Measurements from ENCODE around the gene PLPPR2.

DNA sequence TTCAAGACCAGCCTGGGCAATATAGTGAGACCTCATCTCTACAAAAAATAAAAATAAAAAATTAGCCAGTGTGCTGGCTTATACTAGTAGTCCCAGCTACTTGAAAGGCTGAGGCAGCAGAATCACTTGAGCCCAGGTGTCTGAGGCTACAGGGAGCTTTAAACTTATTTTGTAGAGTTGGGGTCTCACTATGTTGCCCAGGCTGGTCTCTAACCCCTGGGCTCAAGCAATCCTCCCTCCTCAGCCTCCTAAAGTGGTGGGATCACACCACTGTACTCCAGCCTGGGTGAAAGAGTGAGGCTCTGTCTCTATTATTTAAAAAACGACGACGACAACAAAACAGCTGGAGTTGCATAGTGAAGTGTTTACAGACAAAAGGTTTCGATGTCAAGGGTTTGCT, 23.7 kb upstream of the PLPPR2 start:
- TF ChIP-seq, protein P1, sequence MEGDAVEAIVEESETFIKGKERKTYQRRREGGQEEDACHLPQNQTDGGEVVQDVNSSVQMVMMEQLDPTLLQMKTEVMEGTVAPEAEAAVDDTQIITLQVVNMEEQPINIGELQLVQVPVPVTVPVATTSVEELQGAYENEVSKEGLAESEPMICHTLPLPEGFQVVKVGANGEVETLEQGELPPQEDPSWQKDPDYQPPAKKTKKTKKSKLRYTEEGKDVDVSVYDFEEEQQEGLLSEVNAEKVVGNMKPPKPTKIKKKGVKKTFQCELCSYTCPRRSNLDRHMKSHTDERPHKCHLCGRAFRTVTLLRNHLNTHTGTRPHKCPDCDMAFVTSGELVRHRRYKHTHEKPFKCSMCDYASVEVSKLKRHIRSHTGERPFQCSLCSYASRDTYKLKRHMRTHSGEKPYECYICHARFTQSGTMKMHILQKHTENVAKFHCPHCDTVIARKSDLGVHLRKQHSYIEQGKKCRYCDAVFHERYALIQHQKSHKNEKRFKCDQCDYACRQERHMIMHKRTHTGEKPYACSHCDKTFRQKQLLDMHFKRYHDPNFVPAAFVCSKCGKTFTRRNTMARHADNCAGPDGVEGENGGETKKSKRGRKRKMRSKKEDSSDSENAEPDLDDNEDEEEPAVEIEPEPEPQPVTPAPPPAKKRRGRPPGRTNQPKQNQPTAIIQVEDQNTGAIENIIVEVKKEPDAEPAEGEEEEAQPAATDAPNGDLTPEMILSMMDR (IDR thresholded peaks at IDR 0.05; ENCODE audit: low read depth, low read length, poor library complexity, severe bottlenecking) = no peak
- no peak for TF ChIP-seq EZH2phosphoT487 (IDR thresholded peaks at IDR 0.05; ENCODE audit: borderline replicate concordance, low read length)

Measured in DOHH2 (cell line).